GM19455 (cell line): Measurements from ENCODE around the gene HORMAD1.
"Not testable (repeated sequence)": the region's sequence is repeated elsewhere in the genome, so short reads cannot be mapped to it uniquely, and the experiment has no call there.

Experiments used
- ATAC-seq: cut with Tn5 transposase; IDR thresholded peaks from one replicate; pipeline ENCODE4 v1.9.1; 2021; ENCODE audit not compliant: unreplicated experiment

The HORMAD1 gene

DNA sequence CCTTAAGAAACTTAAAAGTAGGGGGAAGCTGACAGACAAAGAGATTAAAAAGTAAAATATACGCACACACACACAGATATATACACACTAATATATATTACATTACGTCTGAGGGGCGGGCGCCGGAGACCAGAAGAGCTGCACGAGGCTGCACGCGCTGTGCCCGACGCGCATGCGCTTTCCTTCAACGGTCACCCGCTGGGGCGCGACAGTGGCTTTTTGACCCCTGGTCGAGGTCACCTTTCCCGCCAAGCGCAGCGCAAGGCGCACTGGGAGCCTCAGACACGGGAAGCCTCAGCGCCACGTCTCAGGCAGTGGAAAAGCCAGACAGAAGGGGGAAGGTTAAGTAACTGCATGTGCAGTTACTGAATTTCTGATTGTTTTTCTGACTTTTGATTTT is at the start of gene HORMAD1:
TSS of gene HORMAD1 (minus strand) at position 193 of the 400 bp plus-strand sequence. CDS start 1,390 bp downstream, outside the sequence.
- no peak for ATAC-seq

- ATAC-seq: not testable (repeated sequence)
These were observed 47.0 kb upstream of the HORMAD1 start for GRCh38 chr1:150767704-150768103.

- not testable (repeated sequence) for ATAC-seq
These were observed 45.2 kb upstream of the HORMAD1 start for GRCh38 chr1:150765977-150766301.

- ATAC-seq: peak; percentile 89
These were observed 44.7 kb upstream of the HORMAD1 start, which contains the start of gene CTSS for GRCh38 chr1:150765296-150765976. Gene CTSS (minus strand): TSS chr1:150765778. CDS start chr1:150764763, 1,015 bp downstream.

DNA sequence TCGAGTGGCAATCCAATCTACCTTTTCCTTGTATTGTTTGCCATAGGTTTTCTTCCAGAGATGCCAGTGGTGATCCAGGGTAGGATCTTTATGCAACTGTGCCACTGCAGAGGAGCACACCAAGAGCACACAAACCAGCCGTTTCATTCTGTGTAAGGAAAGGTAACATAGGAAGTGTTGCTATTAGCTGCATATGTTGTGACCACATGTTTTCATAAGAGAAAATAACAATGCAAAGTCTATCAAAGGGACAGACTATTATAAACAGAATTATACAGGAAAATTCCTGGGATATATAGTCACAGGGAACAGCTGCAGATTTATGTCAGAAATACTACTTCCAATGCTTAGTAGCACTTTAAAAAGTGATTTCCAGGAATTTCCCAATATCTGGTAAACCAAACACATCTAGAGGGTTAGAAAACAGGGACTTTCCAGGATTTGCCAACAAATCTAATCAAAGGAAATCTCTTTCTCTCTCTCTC is 44.0 kb upstream of the HORMAD1 start:
- ATAC-seq: no peak

DNA sequence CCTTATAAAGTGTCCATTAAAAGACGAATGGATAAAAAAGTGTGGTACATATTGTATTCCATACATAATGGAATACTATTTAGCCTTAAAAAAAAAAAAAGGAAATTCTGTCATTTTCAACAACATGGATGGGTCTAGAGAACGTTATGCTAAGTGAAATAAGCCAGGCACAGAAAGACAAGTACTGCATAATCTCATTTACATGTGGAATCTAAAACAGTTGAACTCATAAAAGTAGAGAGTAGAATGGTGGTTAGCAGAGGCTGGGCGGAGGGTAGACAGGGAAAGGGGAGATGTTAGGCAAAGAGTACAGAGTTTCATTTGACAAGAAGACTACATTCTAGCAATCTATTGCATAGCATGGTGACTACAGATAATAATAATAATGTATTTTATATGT is 42.3 kb upstream of the HORMAD1 start:
- no peak for ATAC-seq

GRCh38 chr1:150762552-150762951 is 41.9 kb upstream of the HORMAD1 start:
- no peak for ATAC-seq

GRCh38 chr1:150761801-150762200 is 41.1 kb upstream of the HORMAD1 start:
- no peak for ATAC-seq

DNA sequence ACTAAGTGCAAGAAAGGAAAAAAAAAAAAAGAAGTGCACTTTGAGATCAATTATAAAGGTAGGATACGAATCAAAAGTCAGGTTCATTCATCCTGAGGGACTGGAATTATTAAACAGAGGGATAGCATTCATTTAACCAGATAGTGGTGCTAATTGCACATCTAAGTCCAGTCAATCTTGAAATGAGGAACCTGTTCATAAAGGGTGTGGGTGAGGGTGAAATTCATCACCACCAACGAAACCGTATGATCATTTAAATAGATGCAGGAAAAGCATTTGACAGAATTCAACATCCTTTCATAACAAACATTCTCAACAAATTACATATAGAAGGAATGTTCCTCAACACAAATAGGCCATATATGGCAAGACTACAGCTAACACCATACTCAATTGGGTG is 39.3 kb upstream of the HORMAD1 start:
- no peak for ATAC-seq

GRCh38 chr1:150753416-150753815 is 32.7 kb upstream of the HORMAD1 start:
- no peak for ATAC-seq

DNA sequence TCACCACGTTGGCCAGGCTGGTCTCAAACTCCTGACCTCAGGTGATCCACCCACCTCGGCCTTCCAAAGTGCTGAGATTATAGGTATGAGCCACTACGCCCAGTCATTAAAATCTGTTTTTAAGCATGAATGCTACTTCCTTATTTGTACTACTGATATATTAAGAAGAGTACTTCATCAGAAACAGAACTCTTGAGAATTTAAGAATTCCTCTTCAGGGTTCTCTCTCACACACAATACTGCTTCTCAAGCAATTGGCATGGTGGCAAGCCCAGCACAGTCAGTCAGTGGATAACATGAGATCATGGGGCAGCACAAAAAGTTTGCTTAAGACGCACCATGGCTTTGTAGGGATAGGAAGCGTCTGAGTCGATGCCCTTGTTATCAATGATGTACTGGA is 30.7 kb upstream of the HORMAD1 start:
- no peak for ATAC-seq

DNA sequence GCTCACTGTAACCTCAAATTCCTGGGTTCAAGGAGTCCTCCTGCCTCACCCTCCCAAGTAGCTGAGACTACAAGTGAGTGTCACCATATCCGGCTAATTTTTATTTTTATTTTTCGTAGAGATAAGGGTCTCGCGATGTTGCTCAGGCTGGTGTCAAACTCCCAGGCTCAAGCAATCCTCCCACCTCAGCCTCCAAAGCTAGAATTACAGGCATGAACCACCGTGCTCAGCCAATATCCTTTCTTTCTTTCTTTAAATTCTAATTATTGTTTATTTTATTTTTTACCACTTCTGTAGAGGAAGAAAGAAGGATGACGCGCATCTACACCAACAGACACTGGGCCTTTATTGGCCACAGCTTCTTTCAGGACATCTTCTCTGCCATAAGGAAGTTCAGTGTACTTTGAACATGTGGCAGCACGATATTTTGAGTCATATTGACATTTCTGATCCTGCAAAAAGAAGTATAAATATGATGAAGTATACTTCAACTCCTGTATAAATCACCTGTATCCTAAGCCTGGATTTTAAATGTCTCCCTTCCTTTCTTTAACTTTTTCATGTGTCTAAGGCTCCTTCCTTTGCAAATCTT is 29.1 kb upstream of the HORMAD1 start:
- no peak for ATAC-seq

GRCh38 chr1:150748878-150749719 is 28.4 kb upstream of the HORMAD1 start:
- no peak for ATAC-seq

GRCh38 chr1:150730130-150730721 is 9.5 kb upstream of the HORMAD1 start:
- no peak for ATAC-seq

DNA sequence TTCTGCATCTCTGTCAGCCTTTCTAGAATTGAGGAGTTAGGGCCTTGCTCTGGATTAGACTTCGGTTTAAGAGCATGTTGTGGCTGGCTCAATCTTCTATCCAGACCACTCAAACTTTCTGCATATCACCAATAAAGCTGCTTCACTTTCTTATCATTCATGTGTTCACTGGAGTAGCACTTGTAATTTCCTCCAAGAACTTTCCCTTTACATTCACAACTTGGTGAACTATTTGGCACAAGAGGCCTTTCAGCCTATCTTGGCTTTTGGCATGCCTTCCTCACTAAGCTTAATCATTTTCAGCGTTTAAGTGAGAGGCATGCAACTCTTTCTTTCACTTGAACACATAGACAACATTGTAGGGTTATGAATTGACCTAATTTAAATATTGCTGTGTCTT is 3.6 kb upstream of the HORMAD1 start:
- no peak for ATAC-seq

DNA sequence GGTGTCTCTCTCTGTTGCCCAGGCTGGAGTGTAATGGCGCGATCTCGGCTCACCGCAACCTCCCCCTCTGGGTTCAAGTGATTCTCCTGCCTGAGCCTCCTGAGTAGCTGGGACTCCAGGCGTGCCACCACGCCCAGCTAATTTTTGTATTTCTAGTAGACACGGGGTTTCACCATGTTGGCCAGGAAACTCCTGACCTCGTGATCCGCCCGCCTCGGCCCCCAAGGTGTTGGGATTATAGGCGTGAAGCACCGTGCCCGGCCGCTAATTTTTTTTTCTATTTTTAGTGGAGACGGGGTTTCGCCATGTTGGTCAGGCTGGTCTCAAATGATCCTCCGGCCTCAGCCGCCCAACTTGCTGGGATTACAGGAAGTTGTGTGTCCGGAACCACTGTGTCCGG is 597 bp downstream of the HORMAD1 start:
- no peak for ATAC-seq

DNA sequence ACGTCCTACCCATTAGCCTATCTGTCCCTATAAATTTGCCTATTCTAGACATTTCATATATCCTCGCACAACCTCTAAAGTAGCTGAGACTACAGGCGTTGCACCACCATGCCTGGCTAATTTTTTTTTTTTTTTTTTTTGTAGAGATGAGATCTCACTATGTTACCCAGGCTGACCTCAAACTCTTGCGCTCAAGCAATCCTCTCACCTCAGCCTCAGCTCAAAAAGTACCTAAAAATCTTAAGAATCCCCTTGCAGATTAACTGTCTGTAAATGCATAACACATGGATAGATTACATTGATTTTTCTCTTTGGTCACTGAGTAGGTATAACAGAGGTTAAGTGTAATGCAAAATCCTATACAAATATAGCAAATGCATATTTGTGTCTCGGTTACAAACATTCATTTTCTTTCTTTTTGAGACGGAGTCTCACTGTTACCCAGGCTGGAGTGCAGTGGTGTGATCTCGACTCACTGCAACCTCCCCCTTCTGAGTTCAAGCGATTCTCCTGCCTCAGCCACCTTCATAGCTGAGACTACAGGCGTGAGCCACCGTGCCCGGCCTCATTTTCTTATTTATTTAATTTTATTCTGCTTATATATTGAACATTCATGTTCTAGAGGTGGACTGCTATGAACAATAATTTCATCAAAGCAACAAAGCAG is 2.3 kb downstream of the HORMAD1 start:
- ATAC-seq: no peak

GRCh38 chr1:150709031-150709430 is 11.7 kb downstream of the HORMAD1 start:
- ATAC-seq: not testable (repeated sequence)

- no peak for ATAC-seq
These were observed 12.1 kb downstream of the HORMAD1 start for GRCh38 chr1:150708595-150708994.

DNA sequence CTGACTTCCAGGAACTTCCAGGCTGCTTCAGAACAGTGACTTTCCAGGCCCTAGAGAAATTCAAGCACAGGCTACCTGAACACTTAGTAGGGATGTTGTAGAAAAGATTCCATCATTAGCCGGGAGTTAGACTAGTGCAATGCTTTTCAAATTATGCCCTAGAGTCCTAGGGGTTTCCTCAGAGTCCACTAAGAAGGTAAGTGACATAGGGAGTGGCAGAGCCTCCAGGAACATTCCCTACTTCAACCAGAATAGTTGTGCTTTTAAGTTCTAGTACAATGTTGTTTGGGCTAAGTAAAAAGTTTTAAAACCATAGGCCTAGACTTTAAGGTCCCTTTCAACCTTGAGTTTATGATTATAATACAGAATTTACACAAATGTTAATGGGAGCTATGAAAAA is 14.6 kb downstream of the HORMAD1 start:
- no peak for ATAC-seq

DNA sequence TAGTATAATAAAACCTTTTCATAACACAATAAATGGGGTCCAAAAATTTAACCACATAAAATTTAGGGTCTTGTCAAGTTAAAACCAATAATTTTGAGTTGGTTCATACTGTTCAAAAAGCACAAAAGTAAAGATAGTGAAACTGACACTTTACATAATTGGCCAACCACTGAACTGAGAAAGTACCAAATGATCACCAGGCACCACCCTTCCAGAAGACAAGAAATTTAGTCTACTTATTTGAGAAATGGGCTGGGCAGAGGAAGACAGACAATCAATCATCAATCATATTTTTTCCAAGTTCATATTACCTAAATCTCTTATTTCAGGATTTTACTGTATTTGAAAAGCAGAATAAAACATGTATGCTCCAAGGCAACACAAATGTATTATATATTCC is 17.3 kb downstream of the HORMAD1 start:
- no peak for ATAC-seq
